SK-N-MC (cell line): ENCODE results near the gene GDF11.

ENCODE experiments used
- EZH2 ChIP-seq: fragments of 200-600 bp; sonication (generic); IDR thresholded peaks from one replicate; pipeline ENCODE4 v1.6.1; 2017; ENCODE audit warnings: antibody characterized with exemption
- FOXP2 ChIP-seq: optimal IDR thresholded peaks from 2 replicates; pipeline ENCODE3; 2011; ENCODE audit warnings: mild to moderate bottlenecking, moderate library complexity; ENCODE audit not compliant: insufficient read depth; ENCODE audit errors: extremely low read length, control extremely low read depth

- TF ChIP-seq FOXP2 (no peak), EZH2 (no peak)
These were observed 3.9 kb upstream of the GDF11 start for GRCh38 chr12:55739025-55739378.
